ENCODE data around the gene PLXNA4. TPM values are rescaled to one million over a fixed set of nuclear protein-coding genes. Genes with fewer than 3 reads are reported as not detected.

The PLXNA4 gene
- total and polyA plus RNA-seq, 10 donors, result 0.15 to 14.7 (median 8.7) TPM

- Histone ChIP-seq H3K4me3 (no peak overlapping the region), H3K36me3 (no peaks in the 10 kb centered on the region), H3K27ac (no peak overlapping the region), H3K9me3 (peaks cover 0 to 32% (median 17%) of the 10 kb centered on the region in 8 donors), H3K27me3 (replicated peaks in 1 of 7) (peaks cover 0 to 5% (median 0%) of the 10 kb centered on the region in 7 donors), H3K4me1 (no peaks in the 10 kb centered on the region)
- WGBS, 5 donors, result 42 to 65% (median 53%) methylated on average over 4 of the region's 4 CpGs
- no peak for DNase-seq
- intact Hi-C loops (cut with DNase I; ENCODE audit: low total_unique reads), result no loop called here
- TF ChIP-seq POLR2A (IDR thresholded peaks at IDR 0.05) (no peak), CTCF (IDR thresholded peaks at IDR 0.05 in 8 of 11, conservative IDR thresholded peaks at IDR 0.05 in 3 of 11) (no peak), POLR2AphosphoS5 (IDR thresholded peaks at IDR 0.05) (no peak)
These were observed 27.7 kb downstream of the PLXNA4 start for GRCh38 chr7:132548489-132549078.

DNA sequence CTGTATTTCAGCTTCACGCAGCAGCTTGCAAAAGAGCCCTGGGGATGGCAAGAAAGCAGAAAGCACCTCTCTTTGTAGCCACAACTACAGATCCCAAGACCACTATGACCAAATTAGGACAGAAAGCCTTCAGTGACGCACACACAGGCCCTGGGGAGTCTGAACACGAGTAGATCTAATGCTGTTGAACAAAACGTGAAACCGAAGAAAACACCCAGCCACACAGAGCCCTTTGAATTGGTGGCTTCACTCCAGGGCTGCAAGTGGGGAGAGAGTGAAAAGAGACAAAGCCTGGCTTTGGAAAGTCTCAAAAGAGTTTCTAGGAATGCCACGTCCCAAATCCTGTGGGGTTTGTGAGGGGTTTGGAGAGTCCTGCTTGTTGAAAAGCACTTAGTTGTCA lies 28.4 kb downstream of the PLXNA4 start:
- Histone ChIP-seq H3K27ac (no peak overlapping the region), H3K4me3 (no peak overlapping the region), H3K4me1 (no peaks in the 10 kb centered on the region), H3K9me3 (peaks cover 0 to 36% (median 25%) of the 10 kb centered on the region in 8 donors), H3K36me3 (no peaks in the 10 kb centered on the region), H3K27me3 (replicated peaks in 1 of 7) (peaks cover 0 to 5% (median 0%) of the 10 kb centered on the region in 7 donors)
- 81 to 90% (median 88%) methylated on average over 6 of the region's 6 CpGs for WGBS, 5 donors
- no peak for DNase-seq
- intact Hi-C loops (cut with DNase I; ENCODE audit: low total_unique reads), result no loop called here
- no peak for TF ChIP-seq POLR2AphosphoS5 (IDR thresholded peaks at IDR 0.05)
- no peak for TF ChIP-seq POLR2A (IDR thresholded peaks at IDR 0.05)
- no peak for TF ChIP-seq CTCF (IDR thresholded peaks at IDR 0.05 in 8 of 11, conservative IDR thresholded peaks at IDR 0.05 in 3 of 11)

GRCh38 chr7:132546366-132547127 lies 29.7 kb downstream of the PLXNA4 start:
- Histone ChIP-seq H3K36me3 (no peaks in the 10 kb centered on the region), H3K4me1 (no peaks in the 10 kb centered on the region), H3K27ac (no peak overlapping the region), H3K4me3 (no peak overlapping the region), H3K9me3 (peaks cover 0 to 30% (median 22%) of the 10 kb centered on the region in 8 donors), H3K27me3 (replicated peaks in 1 of 7) (no peaks in the 10 kb centered on the region)
- WGBS, 5 donors, result 68 to 96% (median 83%) methylated on average over 1 of the region's 1 CpG
- DNase-seq, result no peak
- TF ChIP-seq CTCF (IDR thresholded peaks at IDR 0.05 in 8 of 11, conservative IDR thresholded peaks at IDR 0.05 in 3 of 11) (no peak), POLR2AphosphoS5 (IDR thresholded peaks at IDR 0.05) (no peak), POLR2A (IDR thresholded peaks at IDR 0.05) (no peak)
- intact Hi-C loops (cut with DNase I; ENCODE audit: low total_unique reads), result no loop called here

GRCh38 chr7:132545756-132546155 lies 30.5 kb downstream of the PLXNA4 start:
- Histone ChIP-seq H3K36me3 (no peaks in the 10 kb centered on the region), H3K9me3 (peaks cover 0 to 22% (median 14%) of the 10 kb centered on the region in 8 donors), H3K4me3 (no peak overlapping the region), H3K4me1 (no peaks in the 10 kb centered on the region), H3K27ac (no peak overlapping the region), H3K27me3 (replicated peaks in 1 of 7) (no peaks in the 10 kb centered on the region)
- intact Hi-C loops (cut with DNase I; ENCODE audit: low total_unique reads), result no loop called here
- TF ChIP-seq POLR2A (IDR thresholded peaks at IDR 0.05) (no peak), CTCF (IDR thresholded peaks at IDR 0.05 in 8 of 11, conservative IDR thresholded peaks at IDR 0.05 in 3 of 11) (no peak), POLR2AphosphoS5 (IDR thresholded peaks at IDR 0.05) (no peak)
- no peak for DNase-seq
- WGBS, 5 donors, result 74 to 92% (median 90%) methylated on average over 1 of the region's 1 CpG
